ENCODE data around the gene OCIAD2.

GRCh38 chr4:48896845-48897244 is 9.7 kb downstream of the OCIAD2 start:
- TF ChIP-seq CTCF (IDR thresholded peaks at IDR 0.05; ENCODE audit: poor library complexity) (no peak), EZH2phosphoT487 (IDR thresholded peaks at IDR 0.05; ENCODE audit: low read depth, severe bottlenecking, unreplicated experiment) (no peak), EZH2 (IDR thresholded peaks at IDR 0.05; ENCODE audit: borderline replicate concordance) (no peak)
